Tibial nerve (tissue), 4 donors: Measurements from ENCODE around the gene PRKG1.

Experiments
- EP300 ChIP-seq, 2 donors: sonication (generic); formaldehyde crosslinking; IDR thresholded peaks; one replicate each; pipeline ENCODE4 v1.6.1; 2017; ENCODE audit warnings: antibody characterized with exemption in 2 of 2, mild to moderate bottlenecking in 1 of 2
- TF ChIP-seq, protein P1 (sequence below), 5 experiments: fragments of 200-600 bp in 3 of 5; fragments of 450-650 bp in 2 of 5; sonication (generic) in 3 of 5; IDR thresholded peaks; one replicate each; pipeline ENCODE4 v1.5.1; 2016 to 2019; ENCODE audit warnings: antibody characterized with exemption in 5 of 5, mild to moderate bottlenecking in 3 of 5, moderate library complexity in 2 of 5

DNA sequence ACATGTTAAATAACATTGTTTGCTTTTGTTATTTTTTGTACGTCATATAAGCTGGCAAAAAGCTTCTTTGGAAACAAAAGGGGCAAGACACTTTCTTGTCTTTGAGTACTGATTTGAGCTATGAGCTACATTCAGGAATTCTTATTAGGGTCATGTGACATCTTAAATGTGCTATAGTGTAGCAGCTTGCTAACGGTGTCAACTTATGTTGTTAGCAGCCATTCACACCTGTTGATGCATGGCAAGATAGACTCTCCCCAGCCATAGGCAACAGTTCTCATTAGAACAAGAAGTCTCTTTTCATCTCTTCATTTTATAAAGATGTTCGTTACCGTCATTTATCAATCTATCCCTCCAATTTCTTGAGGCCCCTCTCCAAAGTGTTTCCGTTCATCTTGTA lies 411.4 kb downstream of the PRKG1 start:
- TF ChIP-seq, protein P1, sequence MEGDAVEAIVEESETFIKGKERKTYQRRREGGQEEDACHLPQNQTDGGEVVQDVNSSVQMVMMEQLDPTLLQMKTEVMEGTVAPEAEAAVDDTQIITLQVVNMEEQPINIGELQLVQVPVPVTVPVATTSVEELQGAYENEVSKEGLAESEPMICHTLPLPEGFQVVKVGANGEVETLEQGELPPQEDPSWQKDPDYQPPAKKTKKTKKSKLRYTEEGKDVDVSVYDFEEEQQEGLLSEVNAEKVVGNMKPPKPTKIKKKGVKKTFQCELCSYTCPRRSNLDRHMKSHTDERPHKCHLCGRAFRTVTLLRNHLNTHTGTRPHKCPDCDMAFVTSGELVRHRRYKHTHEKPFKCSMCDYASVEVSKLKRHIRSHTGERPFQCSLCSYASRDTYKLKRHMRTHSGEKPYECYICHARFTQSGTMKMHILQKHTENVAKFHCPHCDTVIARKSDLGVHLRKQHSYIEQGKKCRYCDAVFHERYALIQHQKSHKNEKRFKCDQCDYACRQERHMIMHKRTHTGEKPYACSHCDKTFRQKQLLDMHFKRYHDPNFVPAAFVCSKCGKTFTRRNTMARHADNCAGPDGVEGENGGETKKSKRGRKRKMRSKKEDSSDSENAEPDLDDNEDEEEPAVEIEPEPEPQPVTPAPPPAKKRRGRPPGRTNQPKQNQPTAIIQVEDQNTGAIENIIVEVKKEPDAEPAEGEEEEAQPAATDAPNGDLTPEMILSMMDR (IDR thresholded peaks at IDR 0.05): no peak
- TF ChIP-seq EP300 (IDR thresholded peaks at IDR 0.05): no peak
